ENCODE data around the gene TBC1D22A. TPM values are rescaled to one million over a fixed set of nuclear protein-coding genes. Genes with fewer than 3 reads are reported as not detected.

The TBC1D22A gene
- total RNA-seq, 1 donor = 17.7 TPM

GRCh38 chr22:47059701-47060161, 297.3 kb downstream of the TBC1D22A start:
- H3K79me2 ChIP-seq (ENCODE audit: insufficient read depth, low read length) = no peaks in the 10 kb centered on the region
- no peak overlapping the region for H3K27ac ChIP-seq (ENCODE audit: low read depth, low read length)
- TF ChIP-seq CTCF (IDR thresholded peaks at IDR 0.05; ENCODE audit: extremely low read depth, low read depth, low read length) = no peak
- peak; percentile 63 for DNase-seq (ENCODE audit: insufficient read length, low spot score, missing footprints)
- H2AFZ ChIP-seq (ENCODE audit: low read length) = no peak overlapping the region
- H3K4me1 ChIP-seq (ENCODE audit: insufficient read depth, low read length) = no peaks in the 10 kb centered on the region
- H3K4me2 ChIP-seq (ENCODE audit: insufficient read depth, low read length) = no peak overlapping the region
- no peaks in the 10 kb centered on the region for H3K27me3 ChIP-seq (ENCODE audit: insufficient read depth, low read length)
- H4K20me1 ChIP-seq (ENCODE audit: insufficient read depth, low read length) = peaks cover 9% of the 10 kb centered on the region
- no peaks in the 10 kb centered on the region for H3K36me3 ChIP-seq (ENCODE audit: insufficient read depth, low read length)
- no peak overlapping the region for H3K4me3 ChIP-seq (ENCODE audit: insufficient read depth, low read length)
- H3K9me3 ChIP-seq (ENCODE audit: low read depth, low read length) = no peaks in the 10 kb centered on the region

- no peak overlapping the region for H3K4me2 ChIP-seq (ENCODE audit: insufficient read depth, low read length)
- H3K9me3 ChIP-seq (ENCODE audit: low read depth, low read length) = no peaks in the 10 kb centered on the region
- no peak overlapping the region for H3K27ac ChIP-seq (ENCODE audit: low read depth, low read length)
These were observed 298.3 kb downstream of the TBC1D22A start for GRCh38 chr22:47060718-47061117.

GRCh38 chr22:47061226-47061625, 298.8 kb downstream of the TBC1D22A start:
- Histone ChIP-seq H3K36me3 (ENCODE audit: insufficient read depth, low read length) (no peaks in the 10 kb centered on the region), H3K4me2 (ENCODE audit: insufficient read depth, low read length) (no peak overlapping the region), H3K4me3 (ENCODE audit: insufficient read depth, low read length) (no peak overlapping the region), H3K4me1 (ENCODE audit: insufficient read depth, low read length) (no peaks in the 10 kb centered on the region), H2AFZ (ENCODE audit: low read length) (no peak overlapping the region), H3K27ac (ENCODE audit: low read depth, low read length) (no peak overlapping the region), H3K27me3 (ENCODE audit: insufficient read depth, low read length) (no peaks in the 10 kb centered on the region), H3K79me2 (ENCODE audit: insufficient read depth, low read length) (no peaks in the 10 kb centered on the region), H3K9me3 (ENCODE audit: low read depth, low read length) (no peaks in the 10 kb centered on the region), H4K20me1 (ENCODE audit: insufficient read depth, low read length) (peaks cover 5% of the 10 kb centered on the region)
- peak; percentile 59 for DNase-seq (ENCODE audit: insufficient read length, low spot score, missing footprints)
- no peak for TF ChIP-seq CTCF (IDR thresholded peaks at IDR 0.05; ENCODE audit: extremely low read depth, low read depth, low read length)

More at GRCh38 chr22:47060718-47061117, 298.3 kb downstream of the TBC1D22A start:
- Histone ChIP-seq H2AFZ (ENCODE audit: low read length) (no peak overlapping the region), H3K4me1 (ENCODE audit: insufficient read depth, low read length) (no peaks in the 10 kb centered on the region), H3K36me3 (ENCODE audit: insufficient read depth, low read length) (no peaks in the 10 kb centered on the region), H3K79me2 (ENCODE audit: insufficient read depth, low read length) (no peaks in the 10 kb centered on the region), H3K27me3 (ENCODE audit: insufficient read depth, low read length) (no peaks in the 10 kb centered on the region), H3K4me3 (ENCODE audit: insufficient read depth, low read length) (no peak overlapping the region), H4K20me1 (ENCODE audit: insufficient read depth, low read length) (peaks cover 5% of the 10 kb centered on the region)
- DNase-seq (ENCODE audit: insufficient read length, low spot score, missing footprints) = peak; percentile 66
- TF ChIP-seq CTCF (IDR thresholded peaks at IDR 0.05; ENCODE audit: extremely low read depth, low read depth, low read length) = no peak

GRCh38 chr22:47062126-47062525, 299.7 kb downstream of the TBC1D22A start:
- no peaks in the 10 kb centered on the region for H3K79me2 ChIP-seq (ENCODE audit: insufficient read depth, low read length)
- H3K27ac ChIP-seq (ENCODE audit: low read depth, low read length) = no peak overlapping the region
- H3K4me2 ChIP-seq (ENCODE audit: insufficient read depth, low read length) = no peak overlapping the region
- no peak for DNase-seq (ENCODE audit: insufficient read length, low spot score, missing footprints)
- no peak overlapping the region for H2AFZ ChIP-seq (ENCODE audit: low read length)
- no peak overlapping the region for H3K4me3 ChIP-seq (ENCODE audit: insufficient read depth, low read length)
- no peaks in the 10 kb centered on the region for H3K27me3 ChIP-seq (ENCODE audit: insufficient read depth, low read length)
- TF ChIP-seq CTCF (IDR thresholded peaks at IDR 0.05; ENCODE audit: extremely low read depth, low read depth, low read length) = no peak
- no peaks in the 10 kb centered on the region for H3K4me1 ChIP-seq (ENCODE audit: insufficient read depth, low read length)
- no peaks in the 10 kb centered on the region for H3K36me3 ChIP-seq (ENCODE audit: insufficient read depth, low read length)
- H3K9me3 ChIP-seq (ENCODE audit: low read depth, low read length) = no peaks in the 10 kb centered on the region
- peaks cover 2% of the 10 kb centered on the region for H4K20me1 ChIP-seq (ENCODE audit: insufficient read depth, low read length)

All from osteoblast (primary cell).